OCI-LY1 (cell line): ENCODE results near the gene SAP30BP.

Source experiments
- H2AFZ ChIP-seq: fragments of 200-600 bp; sonication (generic), shearing (Covaris generic); 2 replicates; pipeline ENCODE4 v1.6.0; 2014; ENCODE audit warnings: antibody characterized with exemption, mild to moderate bottlenecking, low read length
- H3F3A ChIP-seq: fragments of 200-600 bp; sonication (generic), shearing (Covaris generic); 2 replicates; pipeline ENCODE4 v1.6.0; 2014; ENCODE audit warnings: mild to moderate bottlenecking, antibody characterized with exemption, low read length, moderate library complexity; ENCODE audit not compliant: insufficient read depth
- H3K27ac ChIP-seq: fragments of 200-600 bp; sonication (generic); 2 replicates; pipeline ENCODE4 v1.5.1; 2014; ENCODE audit warnings: low read length, mixed run types, mild to moderate bottlenecking, low read depth; ENCODE audit not compliant: poor library complexity, severe bottlenecking
- H3K27me3 ChIP-seq: fragments of 200-600 bp; sonication (generic); 2 replicates; pipeline ENCODE4 v1.6.0; 2014; ENCODE audit warnings: antibody characterized with exemption, mild to moderate bottlenecking, low read length, moderate library complexity; ENCODE audit not compliant: insufficient read depth
- H3K36me3 ChIP-seq: fragments of 200-600 bp; sonication (generic); 2 replicates; pipeline ENCODE4 v1.6.1; 2014; ENCODE audit warnings: mild to moderate bottlenecking, antibody characterized with exemption, low read length, moderate library complexity, mixed read lengths; ENCODE audit not compliant: insufficient read depth
- H3K4me1 ChIP-seq: fragments of 200-600 bp; sonication (generic); 2 replicates; pipeline ENCODE4 v1.5.1; 2014; ENCODE audit warnings: mild to moderate bottlenecking, low read length, moderate library complexity; ENCODE audit not compliant: insufficient read depth, severe bottlenecking
- H3K4me2 ChIP-seq: fragments of 200-600 bp; sonication (generic), shearing (Covaris generic); 2 replicates; pipeline ENCODE4 v1.6.1; 2014; ENCODE audit warnings: low read length
- H3K4me3 ChIP-seq: fragments of 200-600 bp; sonication (generic); 2 replicates; pipeline ENCODE4 v1.5.1; 2014; ENCODE audit warnings: low read length, low read depth, mild to moderate bottlenecking, mixed read lengths; ENCODE audit not compliant: poor library complexity, severe bottlenecking
- H3K79me2 ChIP-seq: fragments of 200-600 bp; shearing (Covaris generic); 2 replicates; pipeline ENCODE4 v1.6.1; 2016; ENCODE audit warnings: mixed run types, low read length, mixed read lengths; ENCODE audit not compliant: insufficient read depth
- H3K9ac ChIP-seq: fragments of 200-600 bp; sonication (generic), shearing (Covaris generic); 2 replicates; pipeline ENCODE4 v1.6.1; 2014; ENCODE audit warnings: mild to moderate bottlenecking, low read length, mixed read lengths
- H3K9me2 ChIP-seq: fragments of 200-600 bp; sonication (generic), shearing (Covaris generic); 2 replicates; pipeline ENCODE4 v1.6.1; 2014; ENCODE audit warnings: low read depth, mild to moderate bottlenecking, low read length, mixed read lengths
- H3K9me3 ChIP-seq: fragments of 200-600 bp; shearing (Covaris generic); 2 replicates; pipeline ENCODE4 v1.6.1; 2014; ENCODE audit warnings: low read length, mixed read lengths
- H4K20me1 ChIP-seq: fragments of 200-600 bp; sonication (generic), shearing (Covaris generic); 2 replicates; pipeline ENCODE4 v1.6.0; 2016; ENCODE audit warnings: mild to moderate bottlenecking, low read length; ENCODE audit not compliant: insufficient read depth
- CTCF ChIP-seq: fragments of 200-600 bp; sonication (generic), shearing (Covaris generic); IDR thresholded peaks from 2 replicates; pipeline ENCODE4 v1.5.1; 2017; ENCODE audit warnings: mild to moderate bottlenecking, antibody characterized with exemption, low read length, moderate library complexity, mixed read lengths
- EZH2 ChIP-seq: fragments of 200-600 bp; sonication (generic), shearing (Covaris generic); IDR thresholded peaks from 2 replicates; pipeline ENCODE4 v1.8.0; 2017; ENCODE audit warnings: borderline replicate concordance, mixed run types, mild to moderate bottlenecking, antibody characterized with exemption, low read length, moderate library complexity, mixed read lengths

SAP30BP gene

GRCh38 chr17:75695830-75696271 lies 28.7 kb downstream of the SAP30BP start:
- no peaks in the 10 kb centered on the region for H3K9me3 ChIP-seq
- no peak for TF ChIP-seq CTCF
- no peak for TF ChIP-seq EZH2
- peaks cover 95% of the 10 kb centered on the region for H3K36me3 ChIP-seq
- no peak overlapping the region for H3K4me3 ChIP-seq
- H3K4me1 ChIP-seq, result no peaks in the 10 kb centered on the region
- H3K4me2 ChIP-seq, result no peak overlapping the region
- H2AFZ ChIP-seq, result no peak overlapping the region
- no peaks in the 10 kb centered on the region for H3K9me2 ChIP-seq
- H3F3A ChIP-seq, result no peaks in the 10 kb centered on the region
- H4K20me1 ChIP-seq, result no peaks in the 10 kb centered on the region
- H3K27ac ChIP-seq, result no peak overlapping the region
- no peaks in the 10 kb centered on the region for H3K27me3 ChIP-seq
- H3K79me2 ChIP-seq, result no peaks in the 10 kb centered on the region
- H3K9ac ChIP-seq, result no peak overlapping the region

GRCh38 chr17:75697651-75698291 lies 30.6 kb downstream of the SAP30BP start:
- Histone ChIP-seq H2AFZ (no peak overlapping the region), H3K9me2 (no peaks in the 10 kb centered on the region), H3K9me3 (no peaks in the 10 kb centered on the region), H3K36me3 (peaks cover 96% of the 10 kb centered on the region), H3F3A (no peaks in the 10 kb centered on the region), H3K27ac (no peak overlapping the region), H3K4me2 (no peak overlapping the region), H3K79me2 (no peaks in the 10 kb centered on the region), H4K20me1 (no peaks in the 10 kb centered on the region), H3K9ac (no peak overlapping the region), H3K4me1 (no peaks in the 10 kb centered on the region), H3K4me3 (no peak overlapping the region), H3K27me3 (no peaks in the 10 kb centered on the region)
- TF ChIP-seq CTCF, result no peak

GRCh38 chr17:75698659-75699058 lies 31.5 kb downstream of the SAP30BP start:
- H3K4me1 ChIP-seq, result no peaks in the 10 kb centered on the region
- no peak overlapping the region for H3K9ac ChIP-seq
- no peaks in the 10 kb centered on the region for H3K79me2 ChIP-seq

More at GRCh38 chr17:75698659-75699058, 31.5 kb downstream of the SAP30BP start:
- Histone ChIP-seq H3K9me3 (no peaks in the 10 kb centered on the region), H3K36me3 (peaks cover 96% of the 10 kb centered on the region), H3K27me3 (no peaks in the 10 kb centered on the region), H3K27ac (no peak overlapping the region), H3K4me2 (no peak overlapping the region), H3K4me3 (no peak overlapping the region), H2AFZ (no peak overlapping the region), H3K9me2 (no peaks in the 10 kb centered on the region), H3F3A (no peaks in the 10 kb centered on the region), H4K20me1 (no peaks in the 10 kb centered on the region)
- TF ChIP-seq CTCF, result no peak
- no peak for TF ChIP-seq EZH2
